GM19463 (cell line): ENCODE measurements around the gene FMNL3.
"Not testable (repeated sequence)": the region's sequence is repeated elsewhere in the genome, so short reads cannot be mapped to it uniquely, and the experiment has no call there.

Experiments
- ATAC-seq: cut with Tn5 transposase; IDR thresholded peaks from one replicate; pipeline ENCODE4 v1.9.1; 2021; ENCODE audit warnings: mild to moderate bottlenecking, moderate library complexity; ENCODE audit not compliant: unreplicated experiment

The FMNL3 gene

DNA sequence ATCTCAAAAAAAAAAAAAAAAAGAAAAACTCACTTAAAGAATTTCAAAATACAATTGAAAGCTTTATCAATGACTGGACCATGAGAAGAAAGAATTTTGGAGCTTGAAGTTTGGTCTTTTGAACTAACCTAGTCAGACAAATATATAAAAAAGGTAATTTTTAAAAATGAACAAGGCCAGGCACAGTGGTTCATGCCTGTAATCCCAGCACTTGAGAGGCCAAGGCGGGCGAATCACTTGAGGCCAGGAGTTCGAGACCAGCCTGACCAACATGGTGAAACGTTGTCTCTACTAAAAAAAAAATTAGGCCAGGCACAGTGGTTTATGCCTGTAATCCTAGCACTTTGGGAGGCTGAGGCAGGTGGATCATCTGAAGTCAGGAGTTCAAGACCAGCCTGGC is 96.4 kb downstream of the FMNL3 start:
- ATAC-seq, result not testable (repeated sequence)

DNA sequence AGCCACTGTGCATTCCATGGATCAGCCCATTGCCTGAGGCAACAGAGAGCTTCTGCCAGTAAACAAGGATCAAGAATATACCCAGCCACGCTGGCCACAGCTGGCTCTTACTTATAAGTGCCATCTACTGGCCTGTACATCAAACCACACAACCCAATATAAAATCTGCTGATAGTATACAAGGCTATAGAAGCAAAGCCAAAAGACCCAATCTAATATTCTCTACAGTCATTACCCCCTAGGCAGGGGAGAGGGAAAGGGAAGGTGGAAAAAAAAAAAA is 97.4 kb downstream of the FMNL3 start:
- ATAC-seq, result no peak

DNA sequence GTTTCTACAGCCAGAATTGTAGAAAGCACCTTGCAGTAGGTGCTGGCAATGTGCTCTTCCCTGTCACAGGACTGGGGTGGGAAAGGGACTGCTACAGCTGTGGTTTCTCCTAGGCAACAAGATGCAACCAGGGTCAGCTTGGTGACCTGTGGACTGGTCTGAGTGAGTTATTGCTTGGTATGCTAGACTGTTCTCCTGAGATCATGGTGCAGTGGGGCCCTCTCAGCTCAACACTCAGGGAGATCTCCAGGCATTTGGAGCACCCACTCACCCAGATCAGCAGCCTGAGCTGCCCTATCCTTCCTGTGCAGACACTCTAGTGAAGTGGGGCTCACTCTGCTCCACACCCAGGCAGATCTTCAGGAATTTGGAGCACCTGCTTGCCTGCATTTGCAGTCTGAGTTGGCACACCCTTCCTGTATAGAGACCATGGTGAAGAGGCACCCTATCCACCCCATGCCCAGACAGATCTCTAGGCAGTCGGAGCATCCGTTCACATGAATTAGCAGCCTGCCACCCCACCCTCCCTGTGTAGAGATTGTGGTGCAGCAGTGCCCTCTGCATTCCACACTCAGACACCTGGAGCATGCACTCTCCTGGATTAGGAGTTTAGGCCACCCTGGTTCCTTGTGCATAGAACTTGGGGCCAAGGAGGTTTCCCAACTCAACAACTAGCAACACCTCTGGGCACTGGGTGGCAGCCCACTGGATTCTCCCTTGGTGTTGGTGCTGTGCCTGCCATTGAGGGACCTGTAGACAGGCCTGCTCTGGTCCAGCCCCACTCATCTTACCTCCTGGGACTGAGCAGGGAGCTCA is 97.9 kb downstream of the FMNL3 start:
- no peak for ATAC-seq

DNA sequence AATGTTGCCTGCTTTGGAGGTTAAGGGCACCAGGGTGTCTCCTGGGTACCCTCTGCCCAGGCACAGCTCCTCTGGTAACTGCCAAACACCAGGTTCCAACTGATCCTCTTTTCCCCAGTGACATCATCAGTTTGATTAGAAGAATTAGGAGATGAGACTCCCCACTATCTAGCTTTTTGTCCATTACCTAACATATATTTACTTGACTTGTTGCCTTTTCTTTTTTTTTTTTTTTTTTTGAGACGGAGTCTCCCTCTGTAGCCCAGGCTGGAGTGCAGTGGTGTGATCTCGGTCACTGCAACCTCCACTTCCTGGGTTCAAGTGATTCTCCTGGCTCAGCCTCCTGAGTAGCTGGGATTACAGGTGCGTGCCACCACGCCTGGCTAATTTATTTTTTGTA is 101.7 kb downstream of the FMNL3 start, which contains the start of gene FAM186B:
TSS of gene FAM186B (minus strand) at position 101 of the 400 bp plus-strand sequence. CDS start 162 bp downstream, outside the sequence.
- ATAC-seq, result not testable (repeated sequence)

DNA sequence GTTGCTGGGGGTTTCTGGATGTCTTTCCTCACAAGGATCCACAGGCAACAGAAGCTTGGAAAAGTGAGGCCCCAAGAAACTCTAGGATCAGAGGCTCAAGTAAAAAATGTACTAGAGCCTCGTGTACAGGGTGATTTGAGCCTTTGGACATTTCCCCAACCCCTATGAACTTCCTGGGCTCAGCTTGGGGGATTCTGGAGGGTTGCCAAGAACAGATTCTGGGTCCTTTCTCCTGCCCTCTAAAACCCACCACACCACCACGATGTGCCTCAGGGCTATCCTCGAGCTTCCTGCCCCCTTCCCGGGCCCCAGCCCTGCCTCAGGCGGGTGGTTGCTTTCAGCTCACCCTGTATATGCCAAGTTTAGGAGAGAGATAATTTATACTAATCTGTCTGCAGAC is 102.3 kb downstream of the FMNL3 start:
- ATAC-seq, result no peak

DNA sequence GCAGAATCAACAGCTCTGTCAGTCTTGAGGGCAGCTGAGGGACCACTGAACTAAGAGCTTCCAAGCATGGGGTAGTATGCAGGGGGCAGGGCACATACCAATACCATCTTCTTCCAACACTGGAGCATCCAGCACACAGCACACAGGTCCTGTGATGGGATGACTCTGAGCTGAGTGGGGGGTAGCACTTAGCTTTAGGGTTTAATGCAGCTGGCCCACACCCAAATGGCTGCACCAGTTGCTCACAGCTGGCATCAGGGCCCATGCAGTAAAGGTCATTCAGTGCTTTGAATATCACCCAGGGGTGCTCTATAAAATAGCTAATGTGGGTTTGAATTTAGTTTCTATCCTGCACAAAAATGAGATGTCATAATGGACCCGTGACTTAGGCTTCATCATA is 103.5 kb downstream of the FMNL3 start:
- no peak for ATAC-seq

DNA sequence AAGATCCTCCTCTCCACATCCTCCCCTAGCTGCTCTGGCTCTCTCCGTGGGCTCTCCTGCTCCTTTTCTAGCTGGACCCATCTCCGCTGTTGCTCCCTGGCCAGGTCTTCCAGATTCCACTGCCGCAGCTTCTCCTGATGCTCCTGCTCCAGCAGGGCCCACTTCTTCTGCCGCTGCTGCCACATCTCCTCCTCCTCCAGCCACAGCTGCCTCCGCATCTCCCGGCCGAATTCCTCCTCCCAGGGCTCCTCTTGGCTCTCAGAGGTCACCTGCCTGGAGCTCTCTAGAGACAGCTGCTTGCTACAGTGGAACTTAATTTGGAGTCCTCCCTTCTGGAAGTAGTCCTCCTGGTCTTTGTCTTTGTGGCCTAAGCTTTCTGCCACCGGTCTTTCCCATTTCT is 107.2 kb downstream of the FMNL3 start:
- no peak for ATAC-seq

DNA sequence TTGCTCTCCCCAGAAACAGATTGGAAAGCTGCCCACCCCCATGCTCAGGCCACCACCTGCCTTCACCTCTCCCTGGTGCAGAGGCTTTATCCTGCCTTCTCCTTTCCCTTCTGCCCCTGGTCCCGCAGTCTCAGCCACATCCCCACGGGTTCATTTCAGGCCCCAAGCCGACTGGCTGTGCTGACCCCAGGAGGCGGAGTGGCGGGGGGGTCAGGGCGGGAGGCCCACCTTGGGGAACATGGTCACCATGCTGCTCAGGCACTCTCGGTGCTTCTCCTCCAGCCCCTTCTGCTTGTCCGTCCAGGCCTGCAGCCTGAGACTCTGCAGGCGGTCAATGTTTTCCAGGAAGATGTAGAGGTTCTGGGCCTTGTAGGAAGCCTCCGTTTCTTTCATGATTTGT is 108.7 kb downstream of the FMNL3 start:
- ATAC-seq, result no peak

DNA sequence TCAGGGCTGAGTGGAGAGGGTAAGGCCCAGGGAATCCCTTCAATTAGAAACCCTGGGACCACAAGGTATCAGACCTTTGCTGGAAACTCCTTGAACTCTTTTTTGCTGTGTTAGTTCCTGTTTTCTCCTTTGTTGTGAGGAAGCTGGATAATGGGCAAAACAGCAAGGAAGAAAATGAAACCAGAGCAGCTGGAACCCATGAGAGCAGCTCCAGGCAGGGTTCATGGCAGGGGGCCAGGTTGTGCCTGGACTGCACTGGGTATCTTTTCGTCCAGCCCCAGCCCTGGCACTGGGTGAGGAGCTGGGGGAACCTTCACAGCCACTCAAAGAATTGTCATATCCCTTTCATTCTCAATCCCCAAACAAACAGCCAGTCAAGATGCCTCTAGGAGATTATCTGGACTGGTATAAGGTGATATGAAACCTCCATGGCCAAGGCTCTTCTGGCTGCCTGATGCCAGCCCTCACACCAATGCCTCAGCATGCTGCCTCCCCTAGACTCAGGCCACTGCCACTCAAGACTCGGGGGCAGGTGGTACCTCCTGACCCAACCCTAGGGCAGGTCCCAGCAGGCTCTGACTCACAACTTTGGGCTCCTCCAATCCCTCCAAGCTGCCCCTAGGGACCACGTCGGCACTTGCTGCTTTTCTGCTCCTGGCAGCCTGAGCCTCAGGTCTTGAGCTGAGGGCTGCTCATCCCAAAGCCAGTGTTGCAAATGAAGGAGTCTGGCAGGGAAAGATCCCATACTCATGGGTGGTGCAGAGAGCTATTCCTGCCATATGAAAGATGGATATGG is 118.3 kb downstream of the FMNL3 start:
- ATAC-seq, result no peak

DNA sequence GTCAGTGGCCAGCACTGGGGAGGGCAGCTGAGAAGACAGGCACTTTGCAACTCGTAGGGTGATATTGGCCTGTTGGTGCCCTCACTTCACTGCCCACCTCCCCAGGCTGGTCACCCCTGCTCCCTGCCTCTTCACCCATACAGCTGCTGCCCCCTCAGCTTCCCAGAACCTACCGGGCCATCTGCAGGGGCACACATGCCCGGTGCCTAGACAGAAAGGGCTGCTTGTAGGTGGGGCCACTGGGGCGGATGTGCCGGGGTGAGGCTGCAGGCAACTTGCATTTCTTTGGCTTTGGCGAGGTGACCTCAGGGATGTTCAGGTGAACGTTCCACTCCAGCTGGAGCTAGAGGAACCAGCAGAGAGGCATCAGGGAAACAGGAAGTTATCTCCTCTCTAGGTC is 118.9 kb downstream of the FMNL3 start:
- no peak for ATAC-seq

DNA sequence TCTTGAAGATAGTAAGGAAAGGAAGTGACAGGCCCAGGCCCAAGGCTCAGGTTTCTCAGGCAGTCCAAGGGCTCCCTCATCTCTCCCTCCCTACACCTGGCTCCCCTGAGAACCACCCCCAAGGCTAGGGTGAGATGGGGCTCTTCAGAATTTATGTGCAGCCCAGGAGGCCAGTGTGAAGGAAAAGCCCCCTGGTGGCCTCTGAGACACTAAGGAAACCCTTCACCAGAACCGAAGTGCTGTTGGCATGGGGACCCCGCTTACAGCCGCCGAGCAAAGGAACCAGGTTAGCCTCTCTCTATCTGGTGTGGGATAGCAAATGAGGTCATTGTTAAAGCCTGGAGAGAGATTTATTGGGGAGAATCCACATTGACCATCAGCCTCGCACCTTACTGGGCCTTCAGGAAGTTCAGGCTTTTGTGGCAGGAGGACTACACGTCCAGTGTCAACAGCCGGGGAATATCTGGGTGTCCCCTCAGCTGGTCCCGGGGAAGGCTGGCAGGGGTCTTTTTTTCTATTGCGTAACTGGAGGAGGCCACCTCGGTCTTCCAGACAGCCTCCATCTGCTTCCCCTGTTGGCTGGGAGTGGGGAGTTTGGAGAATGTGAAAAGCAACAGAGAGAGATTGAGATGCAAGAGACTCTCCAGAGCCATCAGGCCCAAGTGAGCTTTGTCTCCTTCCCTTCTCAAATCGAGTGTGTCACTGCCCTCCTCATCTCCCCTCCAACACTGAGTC is 119.9 kb downstream of the FMNL3 start:
- no peak for ATAC-seq
